Umbilical cord (tissue), 2 donors: ENCODE results near the gene TTC39B. TPM values are rescaled to one million over a fixed set of nuclear protein-coding genes. Genes with fewer than 3 reads are reported as not detected.
"Not testable (repeated sequence)": the region's sequence is repeated elsewhere in the genome, so short reads cannot be mapped to it uniquely, and the experiment has no call there.

Source experiments
- DNase-seq: peaks from one replicate; pipeline ENCODE4 v3.0.0-alpha.2; 2015; ENCODE audit warnings: low spot score
- total RNA-seq: library from RNA; depleted of rRNA; stranded (reverse); fragments of >200 nt; gene quantifications from one replicate; pipeline ENCODE4 v1.2.3, GENCODE V29; 2014; ENCODE audit warnings: low replicate concordance; ENCODE audit not compliant: insufficient read depth

The TTC39B gene
- total RNA-seq: 11.8 TPM

DNA sequence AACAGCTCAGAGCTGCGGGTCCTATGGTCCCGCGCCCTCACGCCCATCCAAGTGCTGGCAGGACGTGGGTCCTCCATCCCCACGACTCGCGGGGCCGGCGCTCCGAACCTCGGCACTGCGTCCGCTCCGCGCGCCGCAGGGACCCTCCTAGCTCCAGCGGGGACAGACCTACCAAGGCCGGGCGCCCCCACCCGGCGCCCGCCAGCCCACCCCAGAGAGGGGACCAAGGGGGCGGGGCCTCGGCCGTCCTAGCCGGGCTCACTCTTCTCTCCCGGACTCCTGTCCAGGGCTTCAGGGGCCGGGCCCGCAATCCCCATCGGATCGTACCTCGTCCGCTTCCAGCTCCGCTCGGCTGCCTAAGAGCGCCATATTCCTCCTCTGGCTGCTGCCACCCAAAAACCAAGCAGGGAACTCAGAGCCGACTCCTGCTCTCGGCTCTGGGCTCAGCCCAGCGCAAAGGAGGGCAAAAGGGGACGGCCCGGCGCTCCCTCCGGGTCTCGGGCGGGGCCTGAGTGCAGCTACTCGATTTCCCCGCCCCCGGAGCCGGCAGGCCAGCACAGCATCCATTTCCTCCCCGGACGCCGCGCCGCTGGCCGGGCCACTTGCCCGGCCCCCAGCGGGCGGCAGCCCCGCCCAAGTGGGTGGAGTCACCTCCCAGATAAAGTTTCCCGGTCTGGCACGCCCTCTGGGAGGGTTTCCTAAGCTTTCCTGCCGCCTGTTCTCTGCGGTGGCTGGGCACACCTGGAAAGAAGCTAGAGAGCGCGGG, at the start of gene TTC39B:
Gene TTC39B (minus strand): TSS at position 460 of the 766 bp plus-strand sequence. CDS start 91 bp downstream, at position 369.
- DNase-seq: peak; percentile 96

DNA sequence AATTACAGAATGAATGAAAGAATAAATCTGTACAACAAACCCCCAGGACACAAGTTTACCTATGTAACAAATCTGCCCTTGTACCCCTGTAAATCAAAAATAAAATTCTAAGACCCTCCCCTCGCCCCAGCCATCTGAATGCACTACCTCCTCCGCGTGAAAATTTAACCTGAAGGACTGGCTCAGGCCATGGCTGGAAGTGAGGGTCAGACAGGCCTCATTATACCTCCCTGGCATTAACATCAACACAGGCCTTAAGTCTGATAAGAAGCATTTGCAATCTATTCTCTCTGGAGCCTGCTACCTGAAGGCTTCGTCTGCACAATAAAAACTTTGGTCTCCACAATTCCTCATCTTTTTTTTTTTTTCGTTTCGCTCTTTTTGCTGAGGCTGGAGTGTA, 48.7 kb upstream of the TTC39B start:
- DNase-seq: no peak

DNA sequence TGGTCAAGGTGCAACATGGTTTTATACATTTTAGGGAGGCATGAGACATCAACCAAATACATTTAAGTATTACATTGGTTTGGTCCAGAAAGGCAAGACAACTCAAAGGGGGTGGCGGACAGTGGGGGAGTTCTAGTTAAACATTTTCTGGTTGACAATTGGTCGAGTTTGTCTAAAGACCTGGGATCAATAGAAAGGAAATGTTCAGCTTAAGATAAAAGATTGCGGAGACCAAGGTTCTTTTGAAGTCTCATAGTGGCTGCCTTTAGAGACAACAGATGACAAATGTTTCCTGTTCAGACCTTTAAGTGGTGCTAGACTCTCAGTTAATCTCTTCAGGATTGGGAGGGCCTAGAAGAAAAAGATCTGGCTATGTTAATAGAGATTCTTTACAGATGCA, 47.7 kb upstream of the TTC39B start:
- no peak for DNase-seq

DNA sequence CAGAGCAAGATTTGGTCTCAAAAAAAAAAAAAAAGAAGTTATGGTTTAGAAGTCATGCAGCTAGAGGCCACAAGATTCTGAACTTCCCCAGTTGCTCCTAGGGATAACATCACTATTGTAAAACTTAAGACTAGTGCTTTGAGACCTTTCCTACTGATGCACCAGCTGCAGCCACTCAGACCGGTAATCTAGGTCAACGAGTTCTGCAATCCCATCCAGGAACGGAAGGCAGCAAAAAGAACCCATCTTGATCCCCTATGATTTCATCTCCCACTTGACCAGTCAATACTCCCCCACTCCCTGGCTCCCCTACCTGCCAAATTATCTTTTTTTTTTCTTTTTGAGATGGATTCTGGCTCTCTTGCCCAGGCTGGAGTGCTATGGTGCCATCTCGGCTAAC, 46.9 kb upstream of the TTC39B start:
- DNase-seq: no peak

DNA sequence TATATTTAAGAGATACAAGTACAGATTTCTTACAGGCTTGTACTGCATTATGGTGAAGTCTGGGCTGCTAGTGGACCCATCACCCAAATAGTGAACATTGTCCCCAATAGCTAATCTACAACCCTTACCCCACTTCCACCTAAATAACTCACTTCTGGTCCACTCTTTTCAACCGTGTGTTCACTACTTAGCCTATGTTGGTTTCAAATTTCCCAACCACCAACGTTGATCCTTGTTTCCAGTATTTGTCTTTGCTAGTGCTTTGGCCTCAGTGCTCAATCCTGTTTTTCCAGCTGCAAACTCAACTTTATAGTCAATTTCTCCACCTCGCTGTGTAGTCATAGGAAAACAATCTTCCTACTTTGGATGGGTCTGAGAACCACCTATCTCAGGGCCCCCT, 45.3 kb upstream of the TTC39B start:
- DNase-seq: no peak

DNA sequence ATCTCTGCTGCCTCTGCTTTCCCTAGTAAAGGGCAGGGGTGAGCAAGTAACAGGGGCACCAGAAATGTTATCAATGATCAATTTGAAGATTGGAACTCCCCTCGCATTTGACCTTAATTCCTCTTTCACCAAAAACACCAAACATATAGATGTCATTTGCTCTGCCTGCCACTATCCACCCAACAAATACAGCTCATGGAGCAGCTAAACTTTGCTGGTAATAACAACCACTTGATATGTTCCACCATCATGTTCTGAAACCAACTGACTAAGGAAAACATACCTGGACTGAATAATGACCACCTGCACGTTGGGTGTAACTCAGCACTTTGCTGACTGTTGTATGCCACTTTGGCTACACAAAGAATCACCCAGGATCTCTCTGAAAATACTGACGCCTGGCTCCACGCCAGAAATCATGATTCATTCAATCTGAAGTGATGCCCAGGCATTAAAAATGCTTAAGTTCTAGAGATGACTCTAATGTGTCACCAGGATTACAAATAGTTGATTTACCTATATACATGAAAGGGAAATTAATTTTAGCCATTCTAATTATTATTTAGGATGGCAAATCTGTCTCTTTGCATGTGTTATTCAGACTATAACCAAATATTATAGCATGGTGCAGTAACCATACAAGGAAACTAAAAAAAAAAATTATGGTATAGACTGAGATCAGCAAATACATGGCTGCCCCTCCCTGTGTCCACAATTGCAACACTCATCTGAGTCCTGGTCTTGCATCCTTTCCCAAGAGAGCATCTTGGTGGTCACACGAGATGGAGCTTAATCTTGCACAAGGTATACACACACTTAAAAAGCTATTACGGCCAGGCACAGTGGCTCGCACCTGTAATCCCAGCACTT, 43.1 kb upstream of the TTC39B start:
- no peak for DNase-seq

DNA sequence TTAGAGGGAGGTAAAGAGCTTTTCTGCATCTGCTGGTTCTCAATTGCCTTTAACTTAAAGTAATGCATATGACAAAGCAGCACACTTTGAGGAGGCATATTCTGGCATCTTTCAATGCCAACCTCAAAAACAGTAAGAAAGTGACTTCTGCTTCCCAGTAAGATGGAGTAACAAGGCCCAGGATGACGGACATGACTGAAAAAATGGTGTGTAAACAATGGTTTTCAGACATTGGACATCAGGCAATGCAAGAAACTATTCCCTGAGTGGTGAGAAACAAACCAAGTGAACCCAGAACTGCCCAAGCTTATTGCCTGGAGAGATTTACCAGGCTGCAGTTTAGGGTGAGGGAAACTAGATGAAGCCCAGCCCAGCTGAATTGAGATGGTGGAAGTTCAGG, 39.8 kb upstream of the TTC39B start:
- no peak for DNase-seq

DNA sequence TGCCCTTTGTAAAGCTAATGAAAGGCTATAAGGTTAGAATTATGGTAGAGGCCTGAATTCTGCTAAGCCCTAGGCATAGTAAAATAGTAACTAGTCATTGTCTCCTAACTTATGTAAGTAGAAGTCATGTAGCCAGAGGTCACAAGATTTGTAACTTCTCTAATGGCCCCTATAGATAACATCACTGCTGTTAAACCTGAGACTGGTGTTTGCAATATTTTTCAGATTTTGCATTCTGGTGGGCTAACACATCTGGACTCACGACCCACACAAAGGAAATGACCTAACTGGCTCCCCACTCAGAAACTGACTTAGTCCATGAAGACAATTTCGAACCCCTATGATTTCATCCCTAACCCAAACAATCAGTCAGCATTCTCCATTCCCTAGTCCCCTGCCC, 37.2 kb upstream of the TTC39B start:
- DNase-seq: no peak

DNA sequence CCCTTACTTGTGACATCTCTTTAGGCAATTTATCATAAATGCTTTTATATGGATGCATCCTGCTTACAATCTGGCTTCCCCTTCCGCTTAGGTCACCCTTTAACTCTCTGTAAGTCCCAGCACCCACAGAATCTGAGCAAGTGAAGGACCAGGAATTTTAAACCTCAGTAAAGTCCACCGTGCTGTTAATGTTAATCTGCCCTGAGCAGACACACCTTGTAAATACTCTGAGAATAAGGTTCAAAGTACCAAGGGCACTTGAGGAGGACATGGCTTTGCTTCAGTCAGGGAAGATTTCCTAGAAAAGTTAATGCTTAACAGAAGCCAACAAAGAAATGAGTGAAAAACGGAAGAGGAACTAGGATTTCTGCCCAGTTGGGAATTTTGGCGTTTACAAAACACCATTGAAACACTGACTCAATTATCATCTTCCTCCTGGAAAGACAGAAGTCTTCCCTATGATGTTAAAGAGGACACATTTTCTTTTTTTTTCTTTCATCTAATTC, 26.4 kb upstream of the TTC39B start:
- no peak for DNase-seq

DNA sequence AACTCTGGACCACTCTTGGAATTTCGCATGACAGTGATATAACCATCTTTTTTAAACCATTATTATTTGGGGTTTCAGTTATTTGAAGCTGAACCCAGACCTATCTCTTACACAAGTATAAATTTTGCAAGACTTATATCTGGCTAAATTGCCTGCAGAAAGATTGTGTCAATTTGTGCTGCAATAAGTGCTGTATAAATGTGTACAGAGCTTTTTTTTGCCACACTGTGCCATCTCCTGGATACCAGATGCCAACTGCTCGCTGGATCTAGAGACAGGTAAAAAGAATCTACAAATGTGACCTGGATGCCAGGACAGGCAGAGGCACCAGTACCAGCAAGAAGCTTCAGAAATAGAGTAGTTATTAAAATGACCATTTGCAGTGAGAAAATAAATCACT, 25.9 kb upstream of the TTC39B start:
- DNase-seq: no peak

DNA sequence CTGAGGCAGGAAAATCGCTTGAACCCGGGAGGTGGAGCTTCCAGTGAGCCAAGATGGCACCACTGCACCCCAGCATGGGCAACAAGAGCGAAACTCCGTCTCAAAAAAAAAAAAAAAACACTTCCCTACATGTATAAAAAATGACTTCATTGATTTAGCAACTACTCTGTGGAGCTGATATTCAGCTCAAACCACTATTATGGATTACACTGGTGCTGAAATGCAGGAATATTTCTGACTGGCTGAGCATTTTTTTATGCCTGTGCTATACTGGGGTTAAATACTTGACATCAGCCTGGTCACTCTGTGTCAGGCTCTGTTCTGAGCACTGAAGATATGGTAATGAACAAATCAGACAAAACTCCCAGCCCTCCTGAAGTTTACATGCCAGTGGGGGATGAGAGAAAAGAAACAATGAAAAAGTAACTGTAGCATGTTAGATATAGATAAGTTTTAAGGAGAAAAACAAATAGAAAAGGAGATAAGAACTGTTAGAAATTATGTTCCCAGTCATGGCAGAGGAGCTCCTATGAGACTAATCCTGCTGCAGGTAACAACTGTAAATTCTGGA, 22.6 kb upstream of the TTC39B start:
- DNase-seq: no peak

DNA sequence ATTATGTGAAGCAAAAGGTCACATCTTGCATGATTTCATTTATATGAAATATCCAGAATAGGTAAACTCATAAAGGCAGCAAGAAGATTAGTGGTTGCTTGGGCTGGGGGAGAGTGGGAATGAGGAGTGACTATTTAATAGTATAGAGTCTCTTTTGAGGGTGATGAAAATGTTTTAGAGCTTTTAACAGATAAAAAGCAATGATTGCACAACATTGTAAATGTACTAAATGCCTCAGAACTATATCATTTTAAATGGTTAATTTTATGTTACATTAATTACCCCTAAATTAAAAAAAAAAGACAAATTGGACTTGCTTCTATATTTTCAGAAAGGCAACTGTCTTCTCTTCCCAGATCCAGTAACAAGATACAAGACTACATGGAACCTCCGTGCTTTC, 21.9 kb upstream of the TTC39B start:
- no peak for DNase-seq

DNA sequence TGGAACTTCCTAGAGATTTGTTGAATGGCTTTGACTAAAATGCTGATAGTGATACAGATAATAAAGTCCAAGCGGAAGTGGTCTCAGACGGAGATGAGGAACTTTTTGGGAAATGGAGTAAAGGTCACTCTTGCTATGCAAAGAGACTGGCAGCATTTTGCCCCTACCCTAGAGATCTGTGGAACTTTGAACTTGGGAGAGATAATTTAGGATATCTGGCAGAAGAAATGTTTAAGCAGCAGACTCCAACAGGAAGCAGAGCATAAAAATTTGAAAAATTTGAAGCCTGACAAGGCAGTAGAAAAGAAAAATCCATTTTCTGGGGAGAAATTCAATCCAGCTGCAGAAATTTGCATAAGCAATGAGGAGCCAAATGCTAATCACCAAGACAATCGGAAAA, 15.7 kb upstream of the TTC39B start:
- not testable (repeated sequence) for DNase-seq

DNA sequence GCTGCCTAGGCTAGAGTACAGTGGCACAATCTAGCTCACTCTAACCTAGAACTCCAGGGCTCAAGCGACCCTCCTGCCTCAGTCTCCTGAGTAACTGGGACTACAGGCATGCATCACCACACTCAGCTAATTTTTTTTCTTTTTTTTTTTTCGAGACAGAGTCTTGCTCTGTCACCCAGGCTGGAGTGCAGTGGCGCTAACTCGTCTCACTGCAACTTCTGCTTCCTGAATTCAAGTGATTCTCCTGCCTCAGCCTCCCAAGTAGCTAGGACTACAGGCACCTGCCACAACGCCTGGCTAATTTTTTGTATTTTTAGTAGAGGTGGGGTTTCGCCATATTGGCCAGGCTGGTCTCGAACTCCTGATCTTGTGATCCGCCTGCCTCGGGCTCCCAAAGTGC, 12.6 kb upstream of the TTC39B start:
- not testable (repeated sequence) for DNase-seq

DNA sequence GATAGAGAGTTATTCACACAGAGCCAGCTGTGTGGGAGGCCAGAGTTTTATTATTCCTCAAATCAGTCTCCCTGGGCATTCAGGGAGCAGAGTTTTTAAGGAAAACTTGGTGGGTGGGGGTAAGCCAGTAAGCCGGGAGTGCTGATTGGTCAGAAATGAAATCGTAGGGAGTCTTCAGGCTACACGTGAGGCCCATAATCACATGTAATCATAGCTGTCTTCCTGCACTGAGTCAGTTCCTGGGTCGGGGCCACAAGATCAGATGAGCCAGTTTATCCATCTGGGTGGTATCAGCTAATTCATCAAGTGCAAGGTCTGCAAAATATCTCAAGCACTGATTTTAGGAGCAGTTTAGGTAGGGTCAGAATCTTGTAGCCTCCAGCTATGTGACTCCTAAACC, 10.8 kb upstream of the TTC39B start:
- DNase-seq: no peak

DNA sequence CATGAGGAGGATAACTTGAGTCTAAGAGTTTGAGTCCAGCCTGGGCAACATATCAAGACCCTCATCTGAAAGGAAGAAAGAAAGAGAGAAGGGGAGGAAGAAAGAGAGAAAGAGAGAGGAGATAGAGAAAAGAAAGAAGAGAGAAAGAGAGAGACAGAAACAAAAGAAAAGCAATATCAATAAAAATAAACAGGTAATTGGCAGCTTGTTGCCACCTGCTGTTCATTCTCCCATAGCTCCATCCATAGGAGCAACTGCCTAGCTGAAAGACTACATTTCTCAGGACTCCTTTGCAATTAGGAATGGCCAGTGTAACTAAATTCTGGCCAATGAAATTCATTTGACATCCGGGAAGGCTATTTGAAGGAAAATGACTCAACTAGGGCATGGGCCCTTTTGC, 4.6 kb upstream of the TTC39B start:
- no peak for DNase-seq

DNA sequence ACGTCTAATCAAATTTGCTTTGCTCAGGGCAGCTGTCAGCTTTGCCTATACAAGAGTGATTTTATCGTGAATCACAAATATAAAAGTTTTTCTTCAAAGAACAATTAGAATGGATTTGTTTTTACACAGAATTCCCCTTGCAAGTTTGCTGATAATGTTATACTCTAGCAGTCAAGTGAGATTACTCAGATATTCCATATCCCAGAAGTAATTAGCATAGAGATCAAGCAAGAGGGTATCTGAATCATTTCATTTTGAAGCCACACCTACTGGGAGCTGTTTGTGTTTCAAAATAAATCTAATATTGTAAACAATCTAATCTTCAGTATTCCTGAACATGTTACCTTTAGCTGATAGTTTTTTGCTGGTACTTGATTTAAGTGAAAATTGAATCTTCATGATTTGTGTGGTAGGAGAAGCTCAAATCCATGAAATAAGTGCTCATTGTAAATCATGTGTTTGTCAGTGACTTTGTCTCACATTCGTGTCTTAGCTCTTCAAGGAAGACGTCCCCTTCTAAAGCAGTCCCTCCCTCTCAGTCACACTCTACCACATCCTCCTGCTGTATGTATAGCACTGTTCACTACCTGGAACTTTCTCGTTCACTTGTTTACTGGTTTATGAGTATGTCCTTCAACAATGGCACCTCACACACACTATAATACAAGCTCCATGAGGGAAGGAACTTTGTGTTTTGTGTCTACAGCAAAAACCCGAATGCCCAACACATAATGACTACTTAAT, 3.3 kb upstream of the TTC39B start:
- no peak for DNase-seq

DNA sequence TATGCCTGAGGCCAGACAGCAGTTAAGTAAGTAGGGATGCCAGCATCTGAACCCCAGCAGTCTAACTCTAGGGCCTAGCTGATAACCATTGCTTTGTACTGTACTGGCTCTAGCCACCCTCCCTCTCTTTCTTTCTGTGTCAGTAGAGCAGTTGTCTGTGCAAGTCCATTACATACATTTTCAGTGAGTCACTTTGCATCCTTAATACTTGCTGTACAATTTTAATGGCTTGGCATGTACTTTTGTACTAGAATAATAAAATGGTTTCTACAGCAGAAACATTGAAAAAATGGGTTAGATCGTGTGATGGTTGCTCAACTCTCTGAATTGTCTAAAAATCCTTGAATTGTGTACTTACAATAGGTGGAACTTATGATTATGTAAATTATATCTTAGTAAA, 1.5 kb upstream of the TTC39B start:
- peak; percentile 63 for DNase-seq

DNA sequence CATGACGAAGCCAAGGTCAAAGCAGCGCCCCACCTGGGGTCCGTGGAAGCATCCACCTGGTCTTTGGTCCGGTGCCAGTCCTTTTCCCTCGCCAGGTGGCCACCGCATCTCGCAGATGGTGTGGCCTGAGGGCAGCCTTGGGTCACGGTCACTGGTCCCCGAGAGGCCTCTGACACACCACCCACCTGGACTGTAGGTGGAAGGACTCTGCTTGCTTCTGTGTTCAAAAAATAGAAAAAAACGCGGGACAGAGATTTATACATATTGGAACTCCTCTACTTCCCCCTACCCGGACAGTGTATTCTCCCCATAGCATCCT, 466 bp upstream of the TTC39B start:
- DNase-seq: no peak

DNA sequence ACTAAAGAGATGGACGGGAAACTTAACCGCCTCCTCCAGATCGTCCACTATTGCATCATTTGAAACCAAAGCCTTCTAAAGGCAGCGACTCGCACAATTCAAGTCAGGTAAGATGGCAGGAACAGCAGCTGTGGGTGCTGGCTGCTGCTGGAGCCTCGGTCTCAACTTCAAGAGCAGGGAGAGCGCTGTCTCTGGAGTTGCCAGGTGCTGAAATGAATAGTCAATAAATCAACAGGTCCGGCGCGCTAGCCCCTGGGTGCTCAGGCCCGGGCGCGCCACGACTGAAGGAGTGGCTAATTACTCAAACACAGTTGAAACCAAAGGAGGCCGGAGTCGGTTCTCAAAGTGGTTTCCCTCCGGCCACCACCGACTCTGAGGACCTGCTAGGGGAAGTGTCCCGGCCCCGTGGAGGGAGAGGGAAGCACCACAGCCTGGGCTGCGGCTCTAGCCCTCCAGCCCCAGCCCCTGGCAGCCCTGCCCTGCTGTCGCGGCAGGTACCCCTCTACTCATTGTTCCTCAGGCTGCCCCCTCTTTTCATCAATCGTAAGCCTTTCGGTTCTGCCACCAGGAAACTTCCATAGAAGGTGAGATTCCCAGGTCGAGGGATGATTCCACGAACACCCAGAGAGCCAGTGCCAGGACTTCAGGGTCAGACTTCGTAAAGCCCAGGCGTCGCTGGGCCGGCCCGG, 804 bp downstream of the TTC39B start:
- peak; percentile 37 for DNase-seq

DNA sequence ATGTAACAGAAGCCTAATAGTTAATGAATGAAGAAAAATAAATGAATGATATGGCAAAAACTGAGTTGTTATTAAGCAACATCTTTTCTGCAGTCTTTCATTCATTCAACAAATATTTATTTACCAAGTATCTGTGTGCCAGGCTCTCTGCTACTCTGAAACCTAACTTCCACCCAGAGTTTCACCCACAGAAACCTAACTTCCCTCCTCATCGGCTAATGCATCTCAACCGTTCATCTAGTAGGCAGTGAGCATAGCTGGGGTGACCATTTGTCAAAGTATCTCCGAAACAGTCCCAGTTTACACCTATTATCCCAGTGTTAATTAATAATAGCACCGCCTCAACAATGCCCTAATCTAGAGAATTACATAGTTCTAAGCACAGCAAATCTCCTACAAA, 1.5 kb downstream of the TTC39B start:
- no peak for DNase-seq
